Spleen (tissue), 7 donors: ENCODE measurements around the gene STRN4.
A peak's percentile ranks its signal among the peaks of the same experiment; 100 is the strongest.

Experiments used
- CTCF ChIP-seq, 11 experiments: fragments of 200-600 bp in 7 of 11; fragments of 450-650 bp in 4 of 11; sonication (generic) in 4 of 11; IDR thresholded peaks in 8 of 11; conservative IDR thresholded peaks in 3 of 11; 1 replicate in 7 of 11; 2 replicates in 4 of 11; pipeline versions ENCODE4 v1.4.0 to v1.8.0; 2016 to 2021; ENCODE audit warnings: antibody characterized with exemption in 11 of 11, inconsistent platforms in 4 of 11, mild to moderate bottlenecking in 1 of 11
- POLR2A ChIP-seq, 3 donors: fragments of 450-650 bp; IDR thresholded peaks; one replicate each; pipeline ENCODE4 v1.5.1; 2017; ENCODE audit warnings: antibody characterized with exemption in 3 of 3, mild to moderate bottlenecking in 1 of 3
- POLR2AphosphoS5 ChIP-seq, 3 donors: sonication (generic); formaldehyde crosslinking; IDR thresholded peaks; one replicate each; pipeline ENCODE4 v1.5.1; 2017; ENCODE audit warnings: antibody characterized with exemption in 3 of 3
- donor health status: DM: no; HTN: no; CAD: no; lungs with moderate emphysema.
- donor health status: DM: no; HTN: no; CAD: no.
- donor health status: DM: no; HTN: no; CAD: no.

DNA sequence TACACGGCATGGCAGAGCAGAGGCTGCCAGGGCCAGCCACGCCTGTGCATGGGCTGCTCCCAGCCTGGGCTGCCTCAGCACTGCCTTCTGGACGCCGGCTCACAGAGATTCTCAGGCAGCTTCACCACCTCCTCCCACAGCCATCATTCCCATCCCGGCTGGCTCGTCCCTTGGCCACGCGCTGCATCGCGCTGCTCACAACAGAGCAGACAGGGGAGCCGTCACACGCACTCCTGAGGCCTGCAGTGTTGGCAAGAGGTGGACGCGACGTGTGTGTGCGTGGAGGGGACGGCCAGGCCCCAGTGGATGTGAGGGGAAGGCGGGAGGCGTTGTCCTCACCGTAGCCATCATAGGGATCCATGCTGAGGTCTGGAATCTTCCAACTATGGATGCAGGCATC lies 21.8 kb downstream of the STRN4 start:
- no peak for TF ChIP-seq POLR2A (IDR thresholded peaks at IDR 0.05)
- TF ChIP-seq CTCF (IDR thresholded peaks at IDR 0.05 in 8 of 11, conservative IDR thresholded peaks at IDR 0.05 in 3 of 11), result no peak
- peak; percentile 18 to 66 (median 54) for TF ChIP-seq POLR2AphosphoS5 (IDR thresholded peaks at IDR 0.05)
